ENCODE results near the gene NELFB. TPM values are rescaled to one million over a fixed set of nuclear protein-coding genes. Genes with fewer than 3 reads are reported as not detected.

NELFB gene
- total and polyA plus RNA-seq, 4 donors: 4.7 to 24.6 (median 18.1) TPM

DNA sequence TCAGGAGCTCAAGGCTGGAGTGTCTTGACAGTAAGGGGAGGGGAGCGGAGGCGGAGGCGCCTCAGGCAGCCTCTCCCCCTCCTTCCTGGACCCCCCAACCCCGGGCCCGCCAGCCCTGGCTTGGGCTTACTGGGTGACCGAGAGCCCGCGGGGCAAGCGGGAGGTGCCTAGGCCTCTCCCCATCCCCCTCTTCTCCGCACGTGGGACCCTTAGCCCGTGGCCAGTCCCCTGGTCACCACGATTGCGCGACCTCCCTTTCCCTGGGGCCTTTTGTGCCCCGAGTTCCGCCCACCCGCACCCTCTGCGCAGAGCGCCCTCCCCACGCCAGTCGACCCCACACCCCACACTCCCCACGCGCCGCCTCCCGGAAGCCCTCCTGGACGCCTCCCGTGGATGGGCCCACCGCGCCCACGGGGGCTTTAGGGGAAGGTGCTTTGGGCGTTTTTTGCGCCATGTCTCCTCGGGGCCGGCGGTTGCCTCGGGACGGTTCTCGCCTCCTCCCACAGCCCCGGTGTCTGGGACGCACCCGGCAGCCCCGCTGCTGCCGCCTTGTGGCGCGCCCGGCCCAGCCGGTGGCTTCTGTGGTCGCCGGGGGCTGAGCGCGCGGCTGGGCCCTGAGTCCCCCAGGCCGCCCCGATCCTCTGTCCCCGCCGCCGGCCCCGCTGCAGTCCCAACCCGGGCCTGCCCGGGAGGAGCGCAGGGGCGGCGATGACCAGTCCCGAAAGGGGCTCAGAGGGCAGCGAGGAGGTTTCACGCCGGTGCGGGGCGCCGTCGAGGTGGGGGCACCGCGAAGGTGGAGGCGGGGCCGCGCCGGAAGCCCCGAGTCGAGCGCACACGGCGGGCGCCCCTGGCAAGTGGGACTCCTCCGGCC lies 25.6 kb downstream of the NELFB start (continued):
- TF ChIP-seq CTCF (IDR thresholded peaks at IDR 0.05; ENCODE audit: low read depth, low read length, missing input control) (no peak), REST (IDR thresholded peaks at IDR 0.05) (no peak), NR2F2 (IDR thresholded peaks at IDR 0.05) (no peak), YY1 (IDR thresholded peaks at IDR 0.05) (no peak)

DNA sequence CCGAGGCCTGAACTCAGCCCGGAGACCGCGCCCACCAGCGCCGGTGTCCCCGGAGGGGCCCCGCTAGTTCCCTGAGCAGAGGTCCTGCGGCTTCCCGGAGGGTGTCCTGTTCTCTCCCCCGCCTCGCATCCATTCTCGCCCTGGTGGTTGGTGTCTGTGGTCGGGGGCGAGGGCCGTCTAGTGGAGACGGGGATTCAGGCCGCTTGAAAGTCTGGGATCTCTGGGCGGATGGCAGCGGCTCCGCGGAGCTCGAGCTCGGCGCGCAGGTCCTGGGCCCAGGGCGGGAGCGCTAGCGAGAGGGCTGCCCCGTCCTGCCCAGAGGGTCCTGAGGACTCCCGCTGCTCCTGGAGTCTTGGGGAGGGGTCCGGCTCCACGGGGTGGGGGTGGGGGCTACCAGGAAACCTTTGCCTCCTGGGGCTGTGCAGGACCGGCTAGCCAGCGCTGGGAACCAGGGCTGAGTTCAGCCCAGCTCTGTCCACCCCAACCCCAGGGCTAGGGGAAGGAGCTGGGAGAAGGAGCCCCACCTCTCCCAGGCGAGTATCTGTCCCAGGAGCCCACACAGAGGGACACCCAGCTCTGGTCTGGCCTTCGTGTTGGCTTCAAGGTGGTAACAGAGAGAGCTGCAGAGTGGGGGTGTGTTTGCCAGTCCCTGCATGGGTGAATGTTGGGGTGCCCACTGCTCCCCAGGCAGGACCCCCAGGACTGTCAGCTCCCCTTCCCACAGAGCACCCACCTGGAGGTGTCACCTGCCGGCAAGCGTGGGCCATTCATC lies 26.4 kb downstream of the NELFB start:
- no peak overlapping the region for H3K9ac ChIP-seq (ENCODE audit: low read depth in 1 of 2, low read length in 2 of 2)
- H3K4me1 ChIP-seq (ENCODE audit: control insufficient read depth in 4 of 4, insufficient read depth in 4 of 4, low read length in 3 of 4): peaks cover under 1 to 5% (median 3%) of the 10 kb centered on the region in 4 donors
- H3K36me3 ChIP-seq (ENCODE audit: control insufficient read depth in 4 of 4, insufficient read depth in 3 of 4, low read depth in 1 of 4, low read length in 3 of 4): no peaks in the 10 kb centered on the region
- DNase-seq (ENCODE audit: low spot score): no peak
- H3K27me3 ChIP-seq (ENCODE audit: control insufficient read depth in 4 of 4, insufficient read depth in 4 of 4, low read length in 3 of 4): no peaks in the 10 kb centered on the region
- TF ChIP-seq MAX (IDR thresholded peaks at IDR 0.05) (no peak), RXRA (IDR thresholded peaks at IDR 0.05) (no peak), RAD21 (IDR thresholded peaks at IDR 0.05) (no peak), TAF1 (conservative IDR thresholded peaks at IDR 0.05) (no peak), HNF4A (conservative IDR thresholded peaks at IDR 0.05) (no peak), FOXA2 (IDR thresholded peaks at IDR 0.05) (no peak), ATF3 (IDR thresholded peaks at IDR 0.05) (no peak), NR2F2 (IDR thresholded peaks at IDR 0.05) (no peak), GABPA (IDR thresholded peaks at IDR 0.05 in 1 of 2, conservative IDR thresholded peaks at IDR 0.05 in 1 of 2) (no peak), EGR1 (IDR thresholded peaks at IDR 0.05; ENCODE audit: low read depth in 2 of 2) (no peak), REST (IDR thresholded peaks at IDR 0.05) (no peak), CTCF (IDR thresholded peaks at IDR 0.05; ENCODE audit: low read depth, low read length, missing input control) (no peak)
- TF ChIP-seq, protein P1, sequence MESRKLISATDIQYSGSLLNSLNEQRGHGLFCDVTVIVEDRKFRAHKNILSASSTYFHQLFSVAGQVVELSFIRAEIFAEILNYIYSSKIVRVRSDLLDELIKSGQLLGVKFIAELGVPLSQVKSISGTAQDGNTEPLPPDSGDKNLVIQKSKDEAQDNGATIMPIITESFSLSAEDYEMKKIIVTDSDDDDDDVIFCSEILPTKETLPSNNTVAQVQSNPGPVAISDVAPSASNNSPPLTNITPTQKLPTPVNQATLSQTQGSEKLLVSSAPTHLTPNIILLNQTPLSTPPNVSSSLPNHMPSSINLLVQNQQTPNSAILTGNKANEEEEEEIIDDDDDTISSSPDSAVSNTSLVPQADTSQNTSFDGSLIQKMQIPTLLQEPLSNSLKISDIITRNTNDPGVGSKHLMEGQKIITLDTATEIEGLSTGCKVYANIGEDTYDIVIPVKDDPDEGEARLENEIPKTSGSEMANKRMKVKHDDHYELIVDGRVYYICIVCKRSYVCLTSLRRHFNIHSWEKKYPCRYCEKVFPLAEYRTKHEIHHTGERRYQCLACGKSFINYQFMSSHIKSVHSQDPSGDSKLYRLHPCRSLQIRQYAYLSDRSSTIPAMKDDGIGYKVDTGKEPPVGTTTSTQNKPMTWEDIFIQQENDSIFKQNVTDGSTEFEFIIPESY (IDR thresholded peaks at IDR 0.05): no peak
- WGBS: 80% methylated on average over 39 of the region's 39 CpGs
- no peak overlapping the region for H3K27ac ChIP-seq (ENCODE audit: low read depth in 1 of 2, low read length in 2 of 2)
- no peaks in the 10 kb centered on the region for H3K9me3 ChIP-seq (ENCODE audit: control insufficient read depth in 4 of 4, low read length in 3 of 4)
- H3K4me3 ChIP-seq (ENCODE audit: low read depth in 1 of 3, low read length in 3 of 3): no peak overlapping the region
